Astrocyte of the spinal cord (primary cell): ENCODE results near the gene RAB30.

Experiments used
- DNase-seq: peaks from one replicate; pipeline ENCODE4 v3.0.0; 2011; ENCODE audit warnings: low read depth, low spot score
- H3K4me3 ChIP-seq: 2 replicates; pipeline ENCODE4 v1.5.1; 2011; ENCODE audit warnings: low read depth, mild to moderate bottlenecking, low read length, moderate library complexity
- in situ Hi-C: cut with HindIII; loops from 2 replicates; pipeline ENCODE4 v1.10.0; 2017; ENCODE audit warnings: low sequenced_read_pairs
- TF ChIP-seq, protein P1 (sequence below): IDR thresholded peaks from 2 replicates; pipeline ENCODE4 v1.5.1; 2012; ENCODE audit warnings: low read depth, mild to moderate bottlenecking, low read length, inconsistent platforms

Gene RAB30

DNA sequence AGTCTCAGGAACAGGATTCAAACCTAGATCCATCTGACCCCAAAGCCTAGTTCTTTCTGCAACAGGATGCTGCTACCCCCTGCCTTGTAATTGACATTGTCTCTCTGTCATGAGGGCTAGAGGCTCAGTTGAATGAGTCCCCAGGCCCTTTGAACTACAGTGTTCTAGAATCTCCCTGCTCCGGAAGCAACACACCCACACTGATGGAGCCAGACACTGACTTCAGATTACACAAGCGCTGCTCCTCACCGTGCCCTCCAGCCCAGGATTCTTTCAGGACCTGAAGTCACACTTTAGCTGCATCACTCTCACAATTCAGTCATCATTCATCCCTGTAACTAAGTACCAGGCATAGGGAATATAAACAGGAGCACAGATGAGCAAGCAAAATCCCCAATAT is 69.6 kb downstream of the RAB30 start:
- TF ChIP-seq, protein P1, sequence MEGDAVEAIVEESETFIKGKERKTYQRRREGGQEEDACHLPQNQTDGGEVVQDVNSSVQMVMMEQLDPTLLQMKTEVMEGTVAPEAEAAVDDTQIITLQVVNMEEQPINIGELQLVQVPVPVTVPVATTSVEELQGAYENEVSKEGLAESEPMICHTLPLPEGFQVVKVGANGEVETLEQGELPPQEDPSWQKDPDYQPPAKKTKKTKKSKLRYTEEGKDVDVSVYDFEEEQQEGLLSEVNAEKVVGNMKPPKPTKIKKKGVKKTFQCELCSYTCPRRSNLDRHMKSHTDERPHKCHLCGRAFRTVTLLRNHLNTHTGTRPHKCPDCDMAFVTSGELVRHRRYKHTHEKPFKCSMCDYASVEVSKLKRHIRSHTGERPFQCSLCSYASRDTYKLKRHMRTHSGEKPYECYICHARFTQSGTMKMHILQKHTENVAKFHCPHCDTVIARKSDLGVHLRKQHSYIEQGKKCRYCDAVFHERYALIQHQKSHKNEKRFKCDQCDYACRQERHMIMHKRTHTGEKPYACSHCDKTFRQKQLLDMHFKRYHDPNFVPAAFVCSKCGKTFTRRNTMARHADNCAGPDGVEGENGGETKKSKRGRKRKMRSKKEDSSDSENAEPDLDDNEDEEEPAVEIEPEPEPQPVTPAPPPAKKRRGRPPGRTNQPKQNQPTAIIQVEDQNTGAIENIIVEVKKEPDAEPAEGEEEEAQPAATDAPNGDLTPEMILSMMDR = no peak
- DNase-seq = no peak
- no peak overlapping the region for H3K4me3 ChIP-seq
- in situ Hi-C loops = no loop called here

DNA sequence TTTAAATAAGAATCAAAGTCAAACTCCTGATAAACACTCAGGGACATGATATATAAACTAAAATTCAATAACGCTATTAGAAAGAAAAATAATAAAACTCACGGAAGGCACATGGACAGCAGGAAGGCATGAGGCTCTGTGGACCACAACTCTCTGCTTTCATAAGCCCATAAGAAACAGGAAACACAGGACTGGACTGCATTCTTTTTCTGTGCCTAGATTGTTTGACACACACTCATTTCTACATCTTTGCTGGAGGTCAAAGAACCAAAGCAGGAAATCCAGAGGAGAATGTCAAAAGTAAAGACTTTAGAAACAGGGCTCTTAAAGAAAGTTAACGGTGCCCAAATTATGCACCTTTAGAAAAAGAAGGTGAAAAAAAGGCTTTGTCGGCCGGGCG is 71.3 kb downstream of the RAB30 start:
- no peak for DNase-seq
- TF ChIP-seq, protein P1 = no peak
- H3K4me3 ChIP-seq = no peak overlapping the region
- in situ Hi-C loops = no loop called here

DNA sequence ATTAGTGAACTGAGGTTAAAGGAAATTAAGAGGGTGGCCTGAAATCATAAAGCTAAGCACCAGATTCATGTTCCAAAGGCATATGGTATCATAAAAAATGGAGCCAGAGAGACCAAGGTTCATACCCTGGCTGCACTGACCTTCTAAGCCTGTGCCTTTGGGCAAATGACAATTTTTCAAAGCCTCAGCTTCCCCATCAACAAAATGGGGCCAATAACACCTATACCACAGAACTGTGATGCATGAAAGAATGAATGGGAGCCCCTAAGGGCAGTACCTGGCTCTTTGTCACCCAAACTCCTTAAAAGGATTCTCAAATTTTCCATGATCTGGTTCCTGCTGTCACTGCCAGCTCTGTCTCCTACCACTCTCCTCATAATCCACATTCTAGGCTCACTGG is 72.5 kb downstream of the RAB30 start:
- TF ChIP-seq, protein P1 = no peak
- no peak overlapping the region for H3K4me3 ChIP-seq
- in situ Hi-C loops = no loop called here
- no peak for DNase-seq

DNA sequence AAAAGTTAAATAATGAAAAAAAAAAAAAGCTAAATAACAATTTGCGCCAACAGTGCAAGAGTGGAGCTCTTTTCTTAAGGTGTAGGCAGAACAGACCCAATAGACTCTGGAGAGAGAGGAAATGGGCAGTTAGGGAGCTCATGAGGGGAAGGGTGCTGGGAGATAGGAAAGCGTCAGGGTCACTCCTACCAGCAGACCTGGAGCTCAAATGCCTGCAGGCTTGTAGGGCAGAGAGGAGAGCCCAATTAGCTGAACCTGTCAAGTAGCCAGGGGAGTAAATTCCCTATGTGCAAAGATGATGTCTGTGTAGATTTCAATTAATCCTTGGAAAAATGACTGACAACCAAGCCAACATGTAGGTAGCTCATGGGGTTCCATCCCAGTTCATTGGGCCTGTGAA is 73.0 kb downstream of the RAB30 start:
- in situ Hi-C loops = no loop called here
- TF ChIP-seq, protein P1 = no peak
- H3K4me3 ChIP-seq = no peak overlapping the region
- no peak for DNase-seq

DNA sequence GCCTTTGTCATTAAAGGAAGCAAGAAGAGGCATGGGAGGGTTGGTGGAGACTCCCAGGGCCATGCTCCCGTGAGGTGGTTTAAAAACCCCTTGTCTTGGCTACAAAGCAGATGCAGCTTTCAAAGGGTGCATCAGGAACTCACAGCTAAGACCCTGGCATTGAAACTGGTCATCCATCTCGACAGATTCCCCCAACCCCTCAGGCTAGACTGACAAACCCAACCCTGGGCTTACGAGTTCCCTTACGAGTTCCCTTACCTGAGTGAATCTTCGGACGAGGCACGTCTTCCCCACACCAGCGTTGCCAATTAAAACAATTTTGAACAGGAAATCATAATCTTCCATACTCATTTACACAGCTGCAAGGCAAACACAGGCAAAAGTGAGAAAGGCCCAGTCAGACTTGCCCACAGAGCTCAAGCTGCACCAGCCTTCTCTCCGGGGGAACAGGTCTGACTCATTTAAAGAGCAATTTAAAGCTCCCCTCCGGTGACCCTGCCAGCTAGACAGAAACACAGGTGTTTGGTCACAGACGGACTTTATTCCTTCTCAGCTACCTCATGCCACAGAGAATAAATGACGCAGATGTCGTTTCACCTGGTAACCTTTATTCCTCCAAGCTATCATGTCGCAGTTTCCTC is 74.6 kb downstream of the RAB30 start:
- in situ Hi-C loops = no loop called here

DNA sequence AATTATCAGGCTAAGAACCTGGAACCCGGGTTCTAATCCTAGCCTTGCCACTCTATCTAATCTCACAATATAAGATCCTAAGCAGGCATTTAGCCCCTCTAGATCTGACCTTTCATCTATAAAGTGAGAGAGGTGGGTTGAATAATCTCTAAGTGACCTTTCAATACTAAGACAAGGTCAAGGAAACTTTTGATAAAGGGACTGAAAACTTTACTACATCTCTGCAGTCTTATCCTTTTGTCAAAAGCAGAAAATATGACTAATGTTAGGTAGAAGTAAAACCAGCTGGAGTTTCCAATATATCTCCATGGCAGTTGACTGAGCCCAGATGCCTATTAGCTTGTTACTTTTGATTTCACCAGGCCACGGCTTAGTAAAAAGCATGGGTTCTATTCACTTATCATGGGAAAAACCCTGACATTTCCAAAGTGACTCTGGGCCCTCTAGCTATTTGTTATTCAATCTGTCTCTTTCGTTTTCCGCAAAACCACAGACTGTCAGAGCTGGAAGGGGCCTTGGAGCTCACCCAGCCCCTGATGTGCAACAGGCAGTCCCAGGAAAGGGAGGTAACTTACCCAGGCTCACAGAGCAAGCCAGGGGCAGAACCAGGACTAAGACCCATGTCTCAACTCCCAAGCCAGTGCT is 75.8 kb downstream of the RAB30 start:
- peak; percentile 49 for DNase-seq
- TF ChIP-seq, protein P1 = no peak
- H3K4me3 ChIP-seq = no peak overlapping the region
- in situ Hi-C loops = no loop called here

More for the DNA sequence above, 74.6 kb downstream of the RAB30 start:
- peak; percentile 64 for DNase-seq
- no peak overlapping the region for H3K4me3 ChIP-seq
- TF ChIP-seq, protein P1 = no peak
